ENCODE results near the gene PSMG2. TPM values are rescaled to one million over a fixed set of nuclear protein-coding genes. Genes with fewer than 3 reads are reported as not detected.

Gene PSMG2
- polyA plus RNA-seq, 1 of the 3 experiments (the other 2 are of a cell fraction), result 36.0 TPM

DNA sequence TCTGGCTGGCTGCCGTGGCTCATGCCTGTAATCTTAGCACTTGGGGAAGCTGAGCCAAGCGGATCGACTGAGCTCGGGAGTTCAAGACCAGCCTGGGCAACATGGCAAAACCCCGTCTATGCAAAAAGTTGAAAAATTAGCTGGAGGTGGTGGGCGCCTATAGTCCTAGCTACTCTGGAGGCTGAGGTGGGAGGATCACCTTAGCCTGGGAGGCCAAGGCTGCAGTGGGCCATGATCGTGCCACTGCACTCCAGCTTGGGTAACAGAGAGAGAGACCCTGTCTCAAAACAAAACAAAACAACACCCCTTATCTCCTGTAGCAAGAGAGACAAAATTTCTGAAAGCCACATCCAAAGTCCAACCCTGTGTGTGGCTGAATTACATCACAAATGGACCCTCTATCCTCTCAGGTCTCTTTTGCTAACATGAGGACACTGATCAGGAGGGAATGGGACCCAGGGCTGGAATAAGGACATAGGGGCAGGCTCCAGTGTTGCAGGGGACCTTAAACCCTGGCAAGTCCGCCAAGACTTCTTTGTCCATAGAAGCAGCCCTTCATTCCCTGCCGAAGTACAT lies 64.8 kb downstream of the PSMG2 start:
- Histone ChIP-seq H3K4me1 (ENCODE audit: control insufficient read depth in 1 of 2, insufficient read depth in 2 of 2, low read depth in 1 of 2, low read length in 1 of 2) (no peaks in the 10 kb centered on the region), H3K4me2 (no peak overlapping the region), H3K79me2 (ENCODE audit: insufficient read depth) (no peaks in the 10 kb centered on the region), H3K9me3 (no peaks in the 10 kb centered on the region), H3K27ac (ENCODE audit: low read depth in 2 of 2, low read length in 1 of 2) (no peak overlapping the region), H3K9me2 (no peaks in the 10 kb centered on the region), H3K27me3 (ENCODE audit: insufficient read depth) (no peaks in the 10 kb centered on the region), H3K9ac (no peak overlapping the region), H3K4me3 (ENCODE audit: low read depth in 2 of 2, low read length in 1 of 2) (no peak overlapping the region), H4K20me1 (ENCODE audit: insufficient read depth) (no peaks in the 10 kb centered on the region), H3F3A (replicated peaks; ENCODE audit: insufficient read depth) (no peaks in the 10 kb centered on the region), H3K36me3 (replicated peaks in 1 of 2; ENCODE audit: control insufficient read depth in 1 of 2, insufficient read depth in 2 of 2, low read length in 1 of 2) (no peaks in the 10 kb centered on the region), H2AFZ (ENCODE audit: low read depth) (no peak overlapping the region)
- ChIA-PET POLR2A (interaction anchor here (0.6 kb wide), 1 partner anchor 89 kb away, joined by 3 read pairs; no protein-coding TSS in a partner anchor), CTCF (interaction anchor here (0.8 to 1.8 kb wide), 5 partner anchors 8 to 167 kb away, joined by 3 to 6 read pairs (median 4); no protein-coding TSS in a partner anchor)
- TF ChIP-seq RAD21 (IDR thresholded peaks at IDR 0.05; ENCODE audit: low read length), result no peak
- TF ChIP-seq RCOR1 (IDR thresholded peaks at IDR 0.05; ENCODE audit: low read length), result no peak
- TF ChIP-seq FOXJ3 (CRISPR knock-in tag; IDR thresholded peaks at IDR 0.05), result no peak
- no peak for TF ChIP-seq ELF1 (IDR thresholded peaks at IDR 0.05)
- TF ChIP-seq, protein P1, sequence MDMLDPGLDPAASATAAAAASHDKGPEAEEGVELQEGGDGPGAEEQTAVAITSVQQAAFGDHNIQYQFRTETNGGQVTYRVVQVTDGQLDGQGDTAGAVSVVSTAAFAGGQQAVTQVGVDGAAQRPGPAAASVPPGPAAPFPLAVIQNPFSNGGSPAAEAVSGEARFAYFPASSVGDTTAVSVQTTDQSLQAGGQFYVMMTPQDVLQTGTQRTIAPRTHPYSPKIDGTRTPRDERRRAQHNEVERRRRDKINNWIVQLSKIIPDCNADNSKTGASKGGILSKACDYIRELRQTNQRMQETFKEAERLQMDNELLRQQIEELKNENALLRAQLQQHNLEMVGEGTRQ (IDR thresholded peaks at IDR 0.05; ENCODE audit: borderline replicate concordance, low read depth, low read length), result no peak
- no peak for TF ChIP-seq CHD2 (IDR thresholded peaks at IDR 0.05; ENCODE audit: low read length, partially characterized antibody)
- TF ChIP-seq RXRA (IDR thresholded peaks at IDR 0.05; ENCODE audit: borderline replicate concordance, low read depth), result no peak
- TF ChIP-seq GABPA (IDR thresholded peaks at IDR 0.05; ENCODE audit: low read depth), result no peak
- no peak for TF ChIP-seq TAF1 (IDR thresholded peaks at IDR 0.05; ENCODE audit: borderline replicate concordance, low read depth, low read length)
- TF ChIP-seq FOSL2 (IDR thresholded peaks at IDR 0.05; ENCODE audit: borderline replicate concordance, low read depth), result no peak
- TF ChIP-seq NRF1 (IDR thresholded peaks at IDR 0.05; ENCODE audit: low read depth, low read length), result no peak
- no peak for TF ChIP-seq TEAD4 (IDR thresholded peaks at IDR 0.05; ENCODE audit: borderline replicate concordance, insufficient read depth)
- TF ChIP-seq MEF2A (IDR thresholded peaks at IDR 0.05; ENCODE audit: borderline replicate concordance, low read depth), result no peak
- TF ChIP-seq, protein P2, sequence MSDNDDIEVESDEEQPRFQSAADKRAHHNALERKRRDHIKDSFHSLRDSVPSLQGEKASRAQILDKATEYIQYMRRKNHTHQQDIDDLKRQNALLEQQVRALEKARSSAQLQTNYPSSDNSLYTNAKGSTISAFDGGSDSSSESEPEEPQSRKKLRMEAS (IDR thresholded peaks at IDR 0.05; ENCODE audit: low read depth), result no peak
- no peak for TF ChIP-seq RFX5 (IDR thresholded peaks at IDR 0.05; ENCODE audit: low read length)
- TF ChIP-seq SIN3A (IDR thresholded peaks at IDR 0.05; ENCODE audit: borderline replicate concordance, low read depth, low read length), result no peak
- no peak for TF ChIP-seq FOXM1 (IDR thresholded peaks at IDR 0.05; ENCODE audit: low read depth)
- no peak for TF ChIP-seq JUND (IDR thresholded peaks at IDR 0.05)
- WGBS (ENCODE audit: low lambda C conversion rate), result 89% methylated on average over 9 of the region's 9 CpGs
- no peak for DNase-seq

DNA sequence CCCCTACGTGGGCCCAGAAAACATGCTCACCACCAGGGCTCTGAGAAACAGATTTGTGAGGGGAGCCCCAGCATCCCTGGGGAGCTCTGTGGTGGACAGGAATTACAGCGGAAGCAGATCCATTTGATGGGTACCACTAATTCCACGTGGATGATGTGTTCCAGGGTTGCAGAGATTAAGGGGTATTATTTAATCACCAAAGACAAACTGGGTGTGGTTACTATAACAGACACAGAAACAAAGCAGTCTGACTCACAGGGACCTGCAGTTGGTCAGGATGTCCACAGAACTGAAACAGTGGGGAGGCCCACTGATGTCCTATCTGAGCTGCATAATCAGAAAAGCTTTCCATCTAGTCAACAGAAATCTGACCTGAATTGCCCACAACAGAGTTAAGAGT lies 65.8 kb downstream of the PSMG2 start:
- Histone ChIP-seq H3K27ac (ENCODE audit: low read depth in 2 of 2, low read length in 1 of 2) (no peak overlapping the region), H3K79me2 (ENCODE audit: insufficient read depth) (no peaks in the 10 kb centered on the region), H3K4me2 (no peak overlapping the region; the same call in 1 of the 2 replicates), H3K9ac (no peak overlapping the region), H3K4me3 (ENCODE audit: low read depth in 2 of 2, low read length in 1 of 2) (no peak overlapping the region), H3F3A (replicated peaks; ENCODE audit: insufficient read depth) (no peaks in the 10 kb centered on the region), H3K36me3 (replicated peaks in 1 of 2; ENCODE audit: control insufficient read depth in 1 of 2, insufficient read depth in 2 of 2, low read length in 1 of 2) (no peaks in the 10 kb centered on the region), H3K9me3 (no peaks in the 10 kb centered on the region), H4K20me1 (ENCODE audit: insufficient read depth) (no peaks in the 10 kb centered on the region), H3K9me2 (no peaks in the 10 kb centered on the region), H3K4me1 (ENCODE audit: control insufficient read depth in 1 of 2, insufficient read depth in 2 of 2, low read depth in 1 of 2, low read length in 1 of 2) (no peaks in the 10 kb centered on the region), H3K27me3 (ENCODE audit: insufficient read depth) (no peaks in the 10 kb centered on the region), H2AFZ (ENCODE audit: low read depth) (no peak overlapping the region)
- 60% methylated on average over 3 of the region's 3 CpGs for WGBS (ENCODE audit: low lambda C conversion rate)
- DNase-seq, result no peak
- ChIA-PET CTCF (interaction anchor here (0.8 to 2.9 kb wide), 3 partner anchors 24 to 166 kb away, joined by 4 to 10 read pairs (median 9); no protein-coding TSS in a partner anchor), POLR2A (no interaction called here)
- no peak for TF ChIP-seq MXI1 (IDR thresholded peaks at IDR 0.05; ENCODE audit: low read depth, low read length)
- TF ChIP-seq SIN3A (IDR thresholded peaks at IDR 0.05; ENCODE audit: borderline replicate concordance, low read depth, low read length), result no peak
- TF ChIP-seq RFX5 (IDR thresholded peaks at IDR 0.05; ENCODE audit: low read length), result no peak
- no peak for TF ChIP-seq CHD2 (IDR thresholded peaks at IDR 0.05; ENCODE audit: low read length, partially characterized antibody)
- no peak for TF ChIP-seq POLR2AphosphoS5 (IDR thresholded peaks at IDR 0.05; ENCODE audit: low read depth, low read length)
- TF ChIP-seq GATA2 (CRISPR knock-in tag; IDR thresholded peaks at IDR 0.05), result no peak
- TF ChIP-seq FOXJ3 (CRISPR knock-in tag; IDR thresholded peaks at IDR 0.05), result no peak
